ENCODE measurements around the gene TTC23.

GRCh38 chr15:99132122-99132521 is 117.3 kb downstream of the TTC23 start:
- no peak for TF ChIP-seq EZH2 (IDR thresholded peaks at IDR 0.05)
- no peak for TF ChIP-seq POLR2AphosphoS5 (IDR thresholded peaks at IDR 0.05; ENCODE audit: borderline replicate concordance, low read depth, low read length)
